HepG2 (cell line): Measurements from ENCODE around the gene CHD9. TPM values are rescaled to one million over a fixed set of nuclear protein-coding genes. Genes with fewer than 3 reads are reported as not detected.

Source experiments
- ATAC-seq: fragments of 200-7000 bp; cut with Tn5 transposase; 3 replicates; pipeline ENCODE4 v1.9.1; 2020; ENCODE audit warnings: mild to moderate bottlenecking, moderate library complexity
- BruUV-seq: library from RNA; stranded (reverse); fragments of 400-500 nt; replicated peaks from 2 replicates; lab custom pipeline; 2021; lab: Mats Ljungman, UMichigan
- CTCF ChIA-PET: fragments of 300-600 bp; formaldehyde crosslinking; extraction: SDS; loops from one replicate; lab custom pipeline; 2021; ENCODE audit warnings: low total read pairs, inconsistent platforms, low intra/inter-chr PET ratio; lab: Yijun Ruan, JAX
- POLR2A ChIA-PET: fragments of 350-600 bp; sonication (Branson Sonifier 250); formaldehyde crosslinking; loops from one replicate; lab custom pipeline; 2020; ENCODE audit warnings: antibody characterized with exemption, inconsistent platforms; lab: Yijun Ruan, JAX
- DNase-seq: peaks from one replicate; pipeline ENCODE4 v3.0.0-alpha.2; 2015; ENCODE audit warnings: low spot score
- FAIRE-seq: peaks from 3 replicates; lab custom pipeline; 2011; peaks lifted over from hg19 to GRCh38; lab: Jason Lieb, UNC
- H2AFZ ChIP-seq: one replicate; pipeline ENCODE4 v1.6.1; 2011; ENCODE audit warnings: low read length, inconsistent platforms
- H3K27ac ChIP-seq: fragments of 300-600 bp; 3 replicates; pipeline ENCODE4 v1.8.0; 2011; ENCODE audit warnings: mixed run types, mild to moderate bottlenecking, mixed read lengths, low read length, inconsistent platforms; ENCODE audit not compliant: insufficient read depth; ENCODE audit errors: extremely low read length
- H3K27me3 ChIP-seq, 2 experiments: fragments of 200-600 bp in 1 of 2; 2 replicates in 1 of 2; 3 replicates in 1 of 2; pipeline versions ENCODE4 v1.6.0 to v1.8.0; 2011; ENCODE audit warnings: low read length in 2 of 2, mild to moderate bottlenecking in 2 of 2, moderate library complexity in 2 of 2, inconsistent platforms in 1 of 2; ENCODE audit not compliant: insufficient read depth in 2 of 2, control insufficient read depth in 1 of 2
- H3K36me3 ChIP-seq, 2 experiments: fragments of 200-600 bp in 1 of 2; replicated peaks in 1 of 2; 2 replicates in 1 of 2; 3 replicates in 1 of 2; pipeline versions ENCODE4 v1.5.1 to v1.8.0; 2011; ENCODE audit warnings: low read length in 2 of 2, inconsistent platforms in 1 of 2; ENCODE audit not compliant: insufficient read depth in 2 of 2, control insufficient read depth in 1 of 2
- H3K4me1 ChIP-seq: 2 replicates; pipeline ENCODE4 v1.5.1; 2012; ENCODE audit warnings: low read length, inconsistent platforms; ENCODE audit not compliant: insufficient read depth
- H3K4me2 ChIP-seq: 2 replicates; pipeline ENCODE4 v1.6.0; 2011; ENCODE audit warnings: low read depth, low read length, inconsistent platforms
- H3K4me3 ChIP-seq, 3 experiments: fragments of 200-600 bp in 1 of 3; sonication (generic), shearing (Covaris generic) in 1 of 3; replicated peaks in 1 of 3; 2 replicates each; pipeline ENCODE4 v1.5.1; 2011 to 2016; ENCODE audit warnings: low read length in 3 of 3, inconsistent platforms in 2 of 3, low read depth in 2 of 3, mild to moderate bottlenecking in 2 of 3, control low read depth in 1 of 3, mixed read lengths in 1 of 3; ENCODE audit not compliant: insufficient read depth in 1 of 3
- H3K79me2 ChIP-seq: one replicate; pipeline ENCODE4 v1.6.1; 2011; ENCODE audit warnings: low read length, inconsistent platforms; ENCODE audit not compliant: insufficient read depth
- H3K9ac ChIP-seq: 2 replicates; pipeline ENCODE4 v1.6.0; 2011; ENCODE audit warnings: mild to moderate bottlenecking, low read depth, low read length, inconsistent platforms; ENCODE audit not compliant: insufficient read depth
- H3K9me3 ChIP-seq: 2 replicates; pipeline ENCODE4 v1.5.1; 2012; ENCODE audit warnings: mild to moderate bottlenecking, low read length
- H4K20me1 ChIP-seq: 2 replicates; pipeline ENCODE4 v1.6.0; 2011; ENCODE audit warnings: inconsistent platforms, mild to moderate bottlenecking, low read length, moderate library complexity; ENCODE audit not compliant: insufficient read depth
- CEBPG ChIP-seq: IDR thresholded peaks from 2 replicates; pipeline ENCODE4 v1.6.1; 2016
- FOSL1 ChIP-seq: sonication (generic); formaldehyde crosslinking; IDR thresholded peaks from 2 replicates; pipeline ENCODE4 v1.9.0; 2021; ENCODE audit warnings: missing genetic modification reagents, borderline replicate concordance
- HOXA3 ChIP-seq: sonication (generic); formaldehyde crosslinking; IDR thresholded peaks from 2 replicates; pipeline ENCODE4 v1.5.0; 2020; ENCODE audit warnings: missing genetic modification reagents
- KAT2B ChIP-seq: fragments of 150-350 bp; IDR thresholded peaks from 2 replicates; pipeline ENCODE4 v1.6.1; 2014; ENCODE audit warnings: low read depth, low read length, borderline replicate concordance
- MTA3 ChIP-seq: sonication (generic); formaldehyde crosslinking; IDR thresholded peaks from 2 replicates; pipeline ENCODE4 v1.4.0; 2020; ENCODE audit warnings: missing genetic modification reagents
- MTF2 ChIP-seq: sonication (generic); formaldehyde crosslinking; IDR thresholded peaks from 2 replicates; pipeline ENCODE4 v1.5.0; 2020; ENCODE audit warnings: missing genetic modification reagents, borderline replicate concordance
- NCOA1 ChIP-seq: sonication (generic); formaldehyde crosslinking; IDR thresholded peaks from 2 replicates; pipeline ENCODE4 v1.9.0; 2021; ENCODE audit warnings: missing genetic modification reagents
- POGZ ChIP-seq: sonication (generic); formaldehyde crosslinking; IDR thresholded peaks from 2 replicates; pipeline ENCODE4 v1.4.0; 2020; ENCODE audit warnings: mild to moderate bottlenecking, missing genetic modification reagents
- TCF7 ChIP-seq: sonication (generic); IDR thresholded peaks from 2 replicates; pipeline ENCODE4 v1.6.1; 2016; ENCODE audit warnings: antibody characterized with exemption, low read depth
- ZNF550 ChIP-seq: sonication (generic); formaldehyde crosslinking; IDR thresholded peaks from 2 replicates; pipeline ENCODE4 v1.4.0; 2020; ENCODE audit warnings: mild to moderate bottlenecking, missing genetic modification reagents, borderline replicate concordance
- ZNF614 ChIP-seq: IDR thresholded peaks from 2 replicates; pipeline ENCODE4 v1.6.1; 2018; ENCODE audit warnings: missing biosample characterization, missing genetic modification reagents, inconsistent platforms, borderline replicate concordance
- ZNF619 ChIP-seq: sonication (generic); formaldehyde crosslinking; IDR thresholded peaks from 2 replicates; pipeline ENCODE4 v1.4.0; 2020; ENCODE audit warnings: mild to moderate bottlenecking, missing genetic modification reagents
- ZNF670 ChIP-seq: sonication (generic); formaldehyde crosslinking; IDR thresholded peaks from 2 replicates; pipeline ENCODE4 v1.8.0; 2022; ENCODE audit warnings: mild to moderate bottlenecking, missing genetic modification reagents, borderline replicate concordance
- WGBS: methylation state at CpG from one replicate; pipeline ENCODE4 v1.1.6; 2017; ENCODE audit warnings: low lambda C conversion rate; 5-methylcytosine and 5-hydroxymethylcytosine counted together
- in situ Hi-C: cut with HindIII; loops from 2 replicates; pipeline ENCODE4 v1.10.0; 2017; ENCODE audit warnings: low pct_unique_long_range_greater_than_20kb; ENCODE audit not compliant: extremely low pct_ligation_motif_present
- intact Hi-C: fragments of 100-400 bp; cut with micrococcal nuclease; formaldehyde crosslinking; loops from one replicate; pipeline ENCODE4 v1.10.0; 2022; ENCODE audit not compliant: unreplicated experiment
- polyA plus RNA-seq, 8 experiments: library from polyadenylated mRNA; depleted of rRNA in 3 of 8; stranded (reverse) in 7 of 8; unstranded in 1 of 8; fragments of >200 nt; fragmentation: Illumina TruSeq in 4 of 8; extraction: Trizol in 4 of 8; gene quantifications; 2 replicates each; pipeline versions ENCODE4 v1.2.1 to v1.2.3, GENCODE V29; 2011 to 2016; ENCODE audit warnings: low read depth in 4 of 8, missing spikeins in 1 of 8, mixed read lengths in 1 of 8; ENCODE audit not compliant: insufficient read depth in 1 of 8
- total RNA-seq, 5 experiments: library from RNA; depleted of rRNA; stranded (reverse); fragments of >200 nt; fragmentation: Illumina TruSeq; extraction: Trizol; gene quantifications; 2 replicates each; pipeline ENCODE4 v1.2.3, GENCODE V29; 2016; ENCODE audit warnings: low read depth in 1 of 5
- TF ChIP-seq, protein P1 (sequence below): sonication (generic); formaldehyde crosslinking; conservative IDR thresholded peaks from 2 replicates; pipeline ENCODE4 v1.8.0; 2022; ENCODE audit warnings: missing genetic modification reagents
- TF ChIP-seq, protein P2 (sequence below): sonication (generic); formaldehyde crosslinking; IDR thresholded peaks from 2 replicates; pipeline ENCODE4 v1.4.0; 2020; ENCODE audit warnings: missing genetic modification reagents
- TF ChIP-seq, protein P3 (sequence below): sonication (generic); formaldehyde crosslinking; IDR thresholded peaks from 2 replicates; pipeline ENCODE4 v1.4.0; 2020; ENCODE audit warnings: missing genetic modification reagents, borderline replicate concordance
- TF ChIP-seq, protein P4 (sequence below): sonication (generic); formaldehyde crosslinking; conservative IDR thresholded peaks from 2 replicates; pipeline ENCODE4 v1.8.1; 2023; ENCODE audit warnings: missing genetic modification reagents

The CHD9 gene
- total and polyA plus RNA-seq, 2 of the 13 experiments (the other 11 are each of a cell fraction or from before 2014, with no cell fraction given): 23.4 to 27.7 TPM

DNA sequence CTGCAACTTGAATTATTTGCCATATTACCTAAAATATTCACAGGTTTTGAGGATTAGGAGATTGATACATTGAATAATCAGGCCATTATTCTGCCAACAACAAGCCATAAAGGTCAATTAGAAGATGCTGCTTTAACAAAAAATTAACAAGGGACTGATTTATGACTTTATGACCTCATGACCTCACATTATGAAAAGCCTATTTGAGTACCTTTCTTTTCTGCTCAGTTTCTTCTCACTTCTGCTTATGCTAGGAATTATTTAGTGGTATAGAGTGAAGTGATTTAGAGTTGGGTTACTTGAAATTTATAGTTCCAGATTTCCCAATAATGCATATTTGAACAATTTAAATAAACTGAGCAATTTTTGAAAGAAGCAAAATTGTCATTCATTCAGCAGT, 121.6 kb downstream of the CHD9 start (continued):
- TF ChIP-seq, protein P1, sequence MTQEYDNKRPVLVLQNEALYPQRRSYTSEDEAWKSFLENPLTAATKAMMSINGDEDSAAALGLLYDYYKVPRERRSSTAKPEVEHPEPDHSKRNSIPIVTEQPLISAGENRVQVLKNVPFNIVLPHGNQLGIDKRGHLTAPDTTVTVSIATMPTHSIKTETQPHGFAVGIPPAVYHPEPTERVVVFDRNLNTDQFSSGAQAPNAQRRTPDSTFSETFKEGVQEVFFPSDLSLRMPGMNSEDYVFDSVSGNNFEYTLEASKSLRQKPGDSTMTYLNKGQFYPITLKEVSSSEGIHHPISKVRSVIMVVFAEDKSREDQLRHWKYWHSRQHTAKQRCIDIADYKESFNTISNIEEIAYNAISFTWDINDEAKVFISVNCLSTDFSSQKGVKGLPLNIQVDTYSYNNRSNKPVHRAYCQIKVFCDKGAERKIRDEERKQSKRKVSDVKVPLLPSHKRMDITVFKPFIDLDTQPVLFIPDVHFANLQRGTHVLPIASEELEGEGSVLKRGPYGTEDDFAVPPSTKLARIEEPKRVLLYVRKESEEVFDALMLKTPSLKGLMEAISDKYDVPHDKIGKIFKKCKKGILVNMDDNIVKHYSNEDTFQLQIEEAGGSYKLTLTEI (CRISPR knock-in tag): no peak
- TF ChIP-seq KAT2B (no peak), ZNF614 (CRISPR knock-in tag) (no peak)

DNA sequence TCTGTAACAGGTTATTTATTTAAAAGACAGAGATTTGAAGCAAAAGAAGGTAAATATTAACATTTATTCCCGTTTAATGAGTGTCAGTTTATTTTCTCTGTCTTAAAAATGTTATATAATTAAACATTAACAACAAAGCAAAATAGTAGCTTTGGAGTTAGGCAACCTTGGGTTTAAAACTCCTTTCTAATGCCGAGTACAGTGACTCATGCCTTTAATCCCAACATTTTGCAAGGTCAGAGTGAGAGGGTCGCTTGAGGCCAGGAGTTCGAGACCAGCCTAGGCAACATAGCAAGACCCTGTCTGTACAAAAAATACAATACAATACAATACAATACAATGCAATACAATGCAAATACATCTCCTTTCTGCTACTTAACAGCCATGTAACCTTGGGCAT, 128.7 kb downstream of the CHD9 start:
- H4K20me1 ChIP-seq: no peaks in the 10 kb centered on the region
- TF ChIP-seq FOSL1 (CRISPR knock-in tag) (0 out of 2 replicates have a peak, but pooled peaks have one; percentile 11), MTA3 (CRISPR knock-in tag) (no peak), TCF7 (0 out of 2 replicates have a peak, but pooled peaks have one; percentile 16), POGZ (CRISPR knock-in tag) (peak; percentile 48; the same call in 1 of the 2 replicates), CEBPG (CRISPR knock-in tag) (peak; percentile 54), HOXA3 (CRISPR knock-in tag) (no peak), ZNF619 (CRISPR knock-in tag) (no peak), NCOA1 (no peak), MTF2 (CRISPR knock-in tag) (no peak), ZNF550 (CRISPR knock-in tag) (no peak), ZNF670 (CRISPR knock-in tag) (no peak)
- TF ChIP-seq, protein P2, sequence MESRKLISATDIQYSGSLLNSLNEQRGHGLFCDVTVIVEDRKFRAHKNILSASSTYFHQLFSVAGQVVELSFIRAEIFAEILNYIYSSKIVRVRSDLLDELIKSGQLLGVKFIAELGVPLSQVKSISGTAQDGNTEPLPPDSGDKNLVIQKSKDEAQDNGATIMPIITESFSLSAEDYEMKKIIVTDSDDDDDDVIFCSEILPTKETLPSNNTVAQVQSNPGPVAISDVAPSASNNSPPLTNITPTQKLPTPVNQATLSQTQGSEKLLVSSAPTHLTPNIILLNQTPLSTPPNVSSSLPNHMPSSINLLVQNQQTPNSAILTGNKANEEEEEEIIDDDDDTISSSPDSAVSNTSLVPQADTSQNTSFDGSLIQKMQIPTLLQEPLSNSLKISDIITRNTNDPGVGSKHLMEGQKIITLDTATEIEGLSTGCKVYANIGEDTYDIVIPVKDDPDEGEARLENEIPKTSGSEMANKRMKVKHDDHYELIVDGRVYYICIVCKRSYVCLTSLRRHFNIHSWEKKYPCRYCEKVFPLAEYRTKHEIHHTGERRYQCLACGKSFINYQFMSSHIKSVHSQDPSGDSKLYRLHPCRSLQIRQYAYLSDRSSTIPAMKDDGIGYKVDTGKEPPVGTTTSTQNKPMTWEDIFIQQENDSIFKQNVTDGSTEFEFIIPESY (CRISPR knock-in tag): no peak
- TF ChIP-seq, protein P3, sequence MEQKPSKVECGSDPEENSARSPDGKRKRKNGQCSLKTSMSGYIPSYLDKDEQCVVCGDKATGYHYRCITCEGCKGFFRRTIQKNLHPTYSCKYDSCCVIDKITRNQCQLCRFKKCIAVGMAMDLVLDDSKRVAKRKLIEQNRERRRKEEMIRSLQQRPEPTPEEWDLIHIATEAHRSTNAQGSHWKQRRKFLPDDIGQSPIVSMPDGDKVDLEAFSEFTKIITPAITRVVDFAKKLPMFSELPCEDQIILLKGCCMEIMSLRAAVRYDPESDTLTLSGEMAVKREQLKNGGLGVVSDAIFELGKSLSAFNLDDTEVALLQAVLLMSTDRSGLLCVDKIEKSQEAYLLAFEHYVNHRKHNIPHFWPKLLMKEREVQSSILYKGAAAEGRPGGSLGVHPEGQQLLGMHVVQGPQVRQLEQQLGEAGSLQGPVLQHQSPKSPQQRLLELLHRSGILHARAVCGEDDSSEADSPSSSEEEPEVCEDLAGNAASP (CRISPR knock-in tag): peak; percentile 59; the same call in 1 of the 2 replicates
- TF ChIP-seq, protein P4, sequence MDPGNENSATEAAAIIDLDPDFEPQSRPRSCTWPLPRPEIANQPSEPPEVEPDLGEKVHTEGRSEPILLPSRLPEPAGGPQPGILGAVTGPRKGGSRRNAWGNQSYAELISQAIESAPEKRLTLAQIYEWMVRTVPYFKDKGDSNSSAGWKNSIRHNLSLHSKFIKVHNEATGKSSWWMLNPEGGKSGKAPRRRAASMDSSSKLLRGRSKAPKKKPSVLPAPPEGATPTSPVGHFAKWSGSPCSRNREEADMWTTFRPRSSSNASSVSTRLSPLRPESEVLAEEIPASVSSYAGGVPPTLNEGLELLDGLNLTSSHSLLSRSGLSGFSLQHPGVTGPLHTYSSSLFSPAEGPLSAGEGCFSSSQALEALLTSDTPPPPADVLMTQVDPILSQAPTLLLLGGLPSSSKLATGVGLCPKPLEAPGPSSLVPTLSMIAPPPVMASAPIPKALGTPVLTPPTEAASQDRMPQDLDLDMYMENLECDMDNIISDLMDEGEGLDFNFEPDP (CRISPR knock-in tag): no peak

More for the DNA sequence above, 128.7 kb downstream of the CHD9 start:
- H3K4me1 ChIP-seq: peaks cover 8% of the 10 kb centered on the region
- in situ Hi-C loops (no loop called here), intact Hi-C loops (no loop called here)
- WGBS: 59% methylated on average over 4 of the region's 4 CpGs
- ATAC-seq (no peak), FAIRE-seq (no peak), DNase-seq (peak; percentile 21)
- H2AFZ ChIP-seq: no peak overlapping the region
- H3K4me2 ChIP-seq: no peak overlapping the region
- no peaks in the 10 kb centered on the region for H3K27me3 ChIP-seq
- peaks cover 27% of the 10 kb centered on the region for H3K9me3 ChIP-seq
- H3K36me3 ChIP-seq: peaks cover 3 to 10% of the 10 kb centered on the region in 2 experiments; a peak in 3 of 5 replicates
- H3K79me2 ChIP-seq: peaks cover 3% of the 10 kb centered on the region
- H3K27ac ChIP-seq: no peak overlapping the region
- POLR2A ChIA-PET: no interaction called here
- no peak overlapping the region for H3K4me3 ChIP-seq
- H3K9ac ChIP-seq: no peak overlapping the region
- no TSS peak for BruUV-seq
- CTCF ChIA-PET: no interaction called here
